Panc1 (cell line): Measurements from ENCODE around the gene UNC13B.

Experiments used
- POLR2AphosphoS5 ChIP-seq: IDR thresholded peaks from 2 replicates; pipeline ENCODE4 v1.6.1; 2012; ENCODE audit warnings: mild to moderate bottlenecking, low read depth, low read length, moderate library complexity
- SIN3A ChIP-seq: IDR thresholded peaks from 2 replicates; pipeline ENCODE4 v1.6.1; 2012; ENCODE audit warnings: low read depth, mild to moderate bottlenecking, low read length, moderate library complexity, borderline replicate concordance; ENCODE audit not compliant: insufficient read depth
- TF ChIP-seq, protein P1 (sequence below): fragments of 450-650 bp; IDR thresholded peaks from 2 replicates; pipeline ENCODE4 v1.5.1; 2017; ENCODE audit warnings: mild to moderate bottlenecking
- TF ChIP-seq, protein P2 (sequence below), 2 experiments: IDR thresholded peaks; 2 replicates each; pipeline ENCODE4 v1.6.1; 2011 to 2012; ENCODE audit warnings: low read depth in 2 of 2, control low read depth in 1 of 2, low read length in 1 of 2, mild to moderate bottlenecking in 1 of 2, moderate library complexity in 1 of 2; ENCODE audit not compliant: insufficient read depth in 1 of 2

GRCh38 chr9:35191105-35191504, 29.3 kb downstream of the UNC13B start:
- TF ChIP-seq, protein P1, sequence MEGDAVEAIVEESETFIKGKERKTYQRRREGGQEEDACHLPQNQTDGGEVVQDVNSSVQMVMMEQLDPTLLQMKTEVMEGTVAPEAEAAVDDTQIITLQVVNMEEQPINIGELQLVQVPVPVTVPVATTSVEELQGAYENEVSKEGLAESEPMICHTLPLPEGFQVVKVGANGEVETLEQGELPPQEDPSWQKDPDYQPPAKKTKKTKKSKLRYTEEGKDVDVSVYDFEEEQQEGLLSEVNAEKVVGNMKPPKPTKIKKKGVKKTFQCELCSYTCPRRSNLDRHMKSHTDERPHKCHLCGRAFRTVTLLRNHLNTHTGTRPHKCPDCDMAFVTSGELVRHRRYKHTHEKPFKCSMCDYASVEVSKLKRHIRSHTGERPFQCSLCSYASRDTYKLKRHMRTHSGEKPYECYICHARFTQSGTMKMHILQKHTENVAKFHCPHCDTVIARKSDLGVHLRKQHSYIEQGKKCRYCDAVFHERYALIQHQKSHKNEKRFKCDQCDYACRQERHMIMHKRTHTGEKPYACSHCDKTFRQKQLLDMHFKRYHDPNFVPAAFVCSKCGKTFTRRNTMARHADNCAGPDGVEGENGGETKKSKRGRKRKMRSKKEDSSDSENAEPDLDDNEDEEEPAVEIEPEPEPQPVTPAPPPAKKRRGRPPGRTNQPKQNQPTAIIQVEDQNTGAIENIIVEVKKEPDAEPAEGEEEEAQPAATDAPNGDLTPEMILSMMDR, result no peak
- TF ChIP-seq, protein P2, sequence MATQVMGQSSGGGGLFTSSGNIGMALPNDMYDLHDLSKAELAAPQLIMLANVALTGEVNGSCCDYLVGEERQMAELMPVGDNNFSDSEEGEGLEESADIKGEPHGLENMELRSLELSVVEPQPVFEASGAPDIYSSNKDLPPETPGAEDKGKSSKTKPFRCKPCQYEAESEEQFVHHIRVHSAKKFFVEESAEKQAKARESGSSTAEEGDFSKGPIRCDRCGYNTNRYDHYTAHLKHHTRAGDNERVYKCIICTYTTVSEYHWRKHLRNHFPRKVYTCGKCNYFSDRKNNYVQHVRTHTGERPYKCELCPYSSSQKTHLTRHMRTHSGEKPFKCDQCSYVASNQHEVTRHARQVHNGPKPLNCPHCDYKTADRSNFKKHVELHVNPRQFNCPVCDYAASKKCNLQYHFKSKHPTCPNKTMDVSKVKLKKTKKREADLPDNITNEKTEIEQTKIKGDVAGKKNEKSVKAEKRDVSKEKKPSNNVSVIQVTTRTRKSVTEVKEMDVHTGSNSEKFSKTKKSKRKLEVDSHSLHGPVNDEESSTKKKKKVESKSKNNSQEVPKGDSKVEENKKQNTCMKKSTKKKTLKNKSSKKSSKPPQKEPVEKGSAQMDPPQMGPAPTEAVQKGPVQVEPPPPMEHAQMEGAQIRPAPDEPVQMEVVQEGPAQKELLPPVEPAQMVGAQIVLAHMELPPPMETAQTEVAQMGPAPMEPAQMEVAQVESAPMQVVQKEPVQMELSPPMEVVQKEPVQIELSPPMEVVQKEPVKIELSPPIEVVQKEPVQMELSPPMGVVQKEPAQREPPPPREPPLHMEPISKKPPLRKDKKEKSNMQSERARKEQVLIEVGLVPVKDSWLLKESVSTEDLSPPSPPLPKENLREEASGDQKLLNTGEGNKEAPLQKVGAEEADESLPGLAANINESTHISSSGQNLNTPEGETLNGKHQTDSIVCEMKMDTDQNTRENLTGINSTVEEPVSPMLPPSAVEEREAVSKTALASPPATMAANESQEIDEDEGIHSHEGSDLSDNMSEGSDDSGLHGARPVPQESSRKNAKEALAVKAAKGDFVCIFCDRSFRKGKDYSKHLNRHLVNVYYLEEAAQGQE (IDR thresholded peaks at IDR 0.05; ENCODE audit: insufficient read depth in 1 of 2, low read depth in 2 of 2, low read length in 1 of 2), result no peak
- TF ChIP-seq POLR2AphosphoS5, result no peak
- TF ChIP-seq SIN3A, result no peak
